Fibroblast of upper back skin (primary cell): ENCODE results near the gene TLDC2.

Experiments used
- DNase-seq: peaks from one replicate; pipeline ENCODE4 v3.0.0-alpha.2; 2013

Gene TLDC2

GRCh38 chr20:36850759-36851158 lies 25.2 kb upstream of the TLDC2 start:
- no peak for DNase-seq

- no peak for DNase-seq
Observed at GRCh38 chr20:36851490-36851889, 24.4 kb upstream of the TLDC2 start.

- DNase-seq = no peak
Observed at GRCh38 chr20:36852187-36852586, 23.8 kb upstream of the TLDC2 start.

- DNase-seq = no peak
Observed at GRCh38 chr20:36854348-36855240, 21.3 kb upstream of the TLDC2 start.

GRCh38 chr20:36855241-36855657 lies 20.7 kb upstream of the TLDC2 start:
- no peak for DNase-seq

- DNase-seq = no peak
Observed at GRCh38 chr20:36856195-36856594, 19.7 kb upstream of the TLDC2 start.

- DNase-seq = peak; percentile 40
Observed at GRCh38 chr20:36856691-36857635, 19.0 kb upstream of the TLDC2 start.

GRCh38 chr20:36859282-36859555 lies 16.7 kb upstream of the TLDC2 start:
- no peak for DNase-seq

- DNase-seq = no peak
Observed at GRCh38 chr20:36859700-36860330, 16.1 kb upstream of the TLDC2 start.

GRCh38 chr20:36860339-36860738 lies 15.6 kb upstream of the TLDC2 start:
- DNase-seq = no peak

GRCh38 chr20:36860811-36861624 lies 14.9 kb upstream of the TLDC2 start:
- DNase-seq = no peak

GRCh38 chr20:36861625-36861874 lies 14.4 kb upstream of the TLDC2 start:
- DNase-seq = no peak

GRCh38 chr20:36861875-36862801 lies 13.8 kb upstream of the TLDC2 start:
- peak; percentile 77 for DNase-seq

- DNase-seq = no peak
Observed at GRCh38 chr20:36862857-36863668, 12.9 kb upstream of the TLDC2 start.

GRCh38 chr20:36865076-36865860 lies 10.7 kb upstream of the TLDC2 start:
- no peak for DNase-seq

- DNase-seq = no peak
Observed at GRCh38 chr20:36865861-36866149, 10.1 kb upstream of the TLDC2 start.

GRCh38 chr20:36866164-36866563 lies 9.8 kb upstream of the TLDC2 start:
- DNase-seq = no peak

GRCh38 chr20:36866681-36867495 lies 9.1 kb upstream of the TLDC2 start:
- DNase-seq = no peak
